IPS-15b (cell line): ENCODE data around the gene SAMD1.

Experiments used
- H3K27me3 ChIP-seq: one replicate; pipeline ENCODE4 v1.6.1; 2013; ENCODE audit warnings: low read length; ENCODE audit not compliant: control insufficient read depth, insufficient read depth
- H3K36me3 ChIP-seq: one replicate; pipeline ENCODE4 v1.6.1; 2013; ENCODE audit warnings: low read length; ENCODE audit not compliant: control insufficient read depth, insufficient read depth
- H3K4me1 ChIP-seq: one replicate; pipeline ENCODE4 v1.6.1; 2013; ENCODE audit warnings: mild to moderate bottlenecking, low read length; ENCODE audit not compliant: control insufficient read depth, insufficient read depth
- H3K4me3 ChIP-seq: one replicate; pipeline ENCODE4 v1.5.1; 2013; ENCODE audit warnings: low read depth, low read length
- H3K9ac ChIP-seq: one replicate; pipeline ENCODE4 v1.6.1; 2013; ENCODE audit warnings: low read depth, mild to moderate bottlenecking, low read length
- H3K9me3 ChIP-seq: one replicate; pipeline ENCODE4 v1.6.1; 2013; ENCODE audit warnings: mild to moderate bottlenecking, low read length; ENCODE audit not compliant: control insufficient read depth, insufficient read depth

The SAMD1 gene

DNA sequence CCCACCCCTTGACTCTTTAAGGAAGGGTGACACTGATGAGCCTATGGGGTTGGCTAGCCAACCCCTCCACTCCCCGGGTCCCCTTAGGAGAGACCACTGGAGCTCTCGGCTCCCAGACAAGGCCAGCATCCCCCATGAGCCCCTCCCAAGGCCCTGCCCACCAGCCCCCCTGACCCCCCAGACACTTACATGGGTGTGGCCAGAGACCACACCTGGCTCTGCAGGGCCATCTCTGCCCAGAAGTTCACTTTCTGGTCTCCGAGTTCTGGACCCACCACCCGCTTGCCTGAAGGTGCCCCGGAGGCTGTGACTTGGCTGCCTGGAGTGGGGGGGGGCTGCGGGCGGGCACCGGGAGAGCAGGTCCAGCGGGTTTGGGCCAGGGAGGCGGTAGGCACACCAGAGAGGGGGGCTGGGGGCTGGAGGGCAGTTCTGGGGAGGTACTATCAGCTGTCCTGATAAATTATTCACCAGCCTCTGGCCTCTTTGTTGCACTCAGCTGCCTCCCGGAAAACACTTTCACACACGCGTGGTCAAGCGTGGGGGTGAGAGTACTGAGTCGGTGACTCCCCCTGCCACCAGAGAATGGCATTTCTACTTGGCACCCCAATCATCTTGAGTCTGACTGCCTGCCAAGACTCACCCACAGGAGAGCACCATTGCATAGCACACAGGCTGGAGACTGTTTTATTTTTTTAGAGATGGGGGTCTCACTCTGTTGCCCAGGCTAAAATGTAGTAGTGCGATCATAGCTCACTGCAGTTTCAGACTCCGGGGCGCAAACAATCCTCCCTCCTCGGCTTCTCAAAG lies 28.6 kb downstream of the SAMD1 start, which contains the start of gene PALM3:
TSS of gene PALM3 (minus strand) at position 326 of the 807 bp plus-strand sequence. CDS start at position 230, 96 bp downstream.
- H3K4me3 ChIP-seq = no peak within 1 kb of the TSS
- no peaks in the 10 kb centered on the region for H3K36me3 ChIP-seq
- H3K9me3 ChIP-seq = no peaks in the 10 kb centered on the region
- H3K27me3 ChIP-seq = peaks cover 18% of the 10 kb centered on the region
- no peak within 1 kb of the TSS for H3K9ac ChIP-seq
- H3K4me1 ChIP-seq = no peaks in the 10 kb centered on the region

- H3K9ac ChIP-seq = no peak overlapping the region
- no peaks in the 10 kb centered on the region for H3K9me3 ChIP-seq
- H3K36me3 ChIP-seq = no peaks in the 10 kb centered on the region
- peaks cover 22% of the 10 kb centered on the region for H3K27me3 ChIP-seq
- no peak overlapping the region for H3K4me3 ChIP-seq
- no peaks in the 10 kb centered on the region for H3K4me1 ChIP-seq
Observed at GRCh38 chr19:14061081-14061749, 29.3 kb downstream of the SAMD1 start.

DNA sequence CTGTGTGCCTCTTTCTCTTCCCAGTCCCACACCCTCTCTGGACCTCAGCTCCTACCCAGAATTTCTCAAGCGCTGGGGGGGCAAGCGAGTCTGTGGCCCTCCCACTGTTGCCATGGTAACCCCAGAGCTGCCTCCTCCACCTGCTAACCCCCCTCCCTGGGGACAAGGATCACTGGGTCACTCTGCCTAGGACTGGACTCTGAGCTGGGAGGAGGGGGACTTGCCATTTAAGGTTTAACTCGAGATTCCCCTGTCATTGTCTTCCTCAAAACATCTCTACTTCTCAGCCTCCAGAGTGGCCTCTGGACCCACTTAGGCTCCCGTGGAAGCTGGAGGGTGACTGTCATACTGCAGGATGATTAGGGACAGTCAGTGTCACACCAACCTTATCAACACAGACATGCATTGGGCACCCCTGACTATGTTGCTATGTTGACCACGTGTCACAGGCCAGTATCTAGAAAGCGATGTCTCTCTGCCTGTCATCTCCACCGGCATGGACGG lies 30.8 kb downstream of the SAMD1 start:
- Histone ChIP-seq H3K9me3 (no peaks in the 10 kb centered on the region), H3K4me1 (no peaks in the 10 kb centered on the region), H3K4me3 (no peak overlapping the region), H3K36me3 (no peaks in the 10 kb centered on the region), H3K9ac (no peak overlapping the region), H3K27me3 (peaks cover 22% of the 10 kb centered on the region)

- no peak overlapping the region for H3K4me3 ChIP-seq
- no peak overlapping the region for H3K9ac ChIP-seq
- peaks cover 22% of the 10 kb centered on the region for H3K27me3 ChIP-seq
Observed at GRCh38 chr19:14059093-14059480, 31.5 kb downstream of the SAMD1 start.

DNA sequence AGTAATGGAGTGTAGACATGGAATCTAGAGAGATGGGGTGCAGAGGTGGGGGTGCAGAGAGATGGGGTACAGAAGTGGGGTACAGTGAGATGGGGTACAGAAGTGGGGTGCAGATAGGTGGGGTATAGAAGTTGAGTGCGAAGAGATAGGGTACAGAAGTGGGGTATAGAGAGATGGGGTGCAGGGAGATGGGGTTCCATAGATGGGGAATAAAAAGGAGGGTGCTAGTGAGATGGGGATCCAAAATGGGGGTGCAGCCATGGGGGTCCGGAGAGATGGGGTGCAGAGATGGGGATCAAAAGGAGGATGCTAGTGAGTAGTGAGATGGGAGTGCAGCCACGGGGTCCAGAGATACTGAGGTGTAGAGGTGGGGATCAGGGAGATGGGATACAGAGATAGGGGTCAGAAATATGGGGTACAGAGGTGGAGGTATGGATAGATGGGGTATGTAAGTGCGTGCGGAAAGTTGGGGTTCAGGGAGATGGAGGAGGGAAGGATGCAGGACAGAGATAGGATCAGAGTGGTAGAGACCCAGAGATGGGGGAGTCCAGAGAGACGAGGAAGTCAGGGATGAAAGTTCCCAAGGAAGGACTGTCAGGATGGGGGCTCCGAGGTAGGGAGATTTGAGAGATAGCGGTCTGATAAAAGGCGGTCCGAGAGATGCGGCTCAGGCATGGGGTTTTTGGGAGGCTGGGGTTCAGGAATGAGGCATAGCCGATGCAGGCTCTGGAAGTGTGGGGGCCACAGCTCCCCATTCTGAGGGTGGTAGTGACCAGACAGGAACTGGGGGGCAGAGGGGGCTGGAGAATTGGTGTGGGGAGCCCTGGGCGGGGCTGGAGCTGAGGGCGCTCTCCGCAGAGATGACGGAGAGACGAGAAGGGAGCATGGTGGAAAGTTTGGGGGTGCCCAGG lies 32.1 kb downstream of the SAMD1 start:
- peaks cover 22% of the 10 kb centered on the region for H3K27me3 ChIP-seq
- peaks cover 3% of the 10 kb centered on the region for H3K36me3 ChIP-seq
- peak overlapping the region; percentile 56 for H3K4me3 ChIP-seq
- no peaks in the 10 kb centered on the region for H3K9me3 ChIP-seq
- no peak overlapping the region for H3K9ac ChIP-seq
- H3K4me1 ChIP-seq = no peaks in the 10 kb centered on the region

More at GRCh38 chr19:14059093-14059480, 31.5 kb downstream of the SAMD1 start:
- Histone ChIP-seq H3K36me3 (no peaks in the 10 kb centered on the region), H3K4me1 (no peaks in the 10 kb centered on the region), H3K9me3 (no peaks in the 10 kb centered on the region)

DNA sequence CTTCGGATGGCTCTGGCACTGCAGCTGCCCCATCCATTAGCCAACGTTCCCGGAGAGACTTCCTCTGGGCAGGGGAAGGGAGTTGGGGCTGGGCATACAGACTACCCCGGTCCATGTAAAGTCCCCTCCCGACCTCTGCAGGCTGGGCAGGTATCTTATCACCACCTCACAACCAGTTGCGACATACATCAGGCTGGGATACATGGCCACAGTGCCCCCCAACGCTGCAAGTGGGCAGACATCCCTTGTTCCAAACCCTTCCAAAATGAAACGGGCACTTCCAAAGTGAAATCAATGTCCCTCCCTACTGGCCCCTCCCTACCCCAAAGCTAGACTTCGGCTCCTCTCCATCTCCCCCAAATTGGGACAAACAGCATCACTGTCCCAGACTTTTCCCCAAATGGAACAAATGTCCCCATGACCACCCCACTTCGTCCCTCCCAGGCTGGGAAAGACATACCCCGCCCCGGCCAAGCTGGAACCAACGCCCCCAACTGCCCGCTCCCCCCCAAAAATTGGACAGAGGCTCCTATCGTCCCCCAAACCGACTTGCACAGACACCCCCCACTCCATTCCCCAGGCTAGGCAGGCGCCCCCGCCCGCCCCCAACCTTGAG lies 33.7 kb downstream of the SAMD1 start:
- no peaks in the 10 kb centered on the region for H3K9me3 ChIP-seq
- peaks cover 3% of the 10 kb centered on the region for H3K36me3 ChIP-seq
- peak overlapping the region; percentile 52 for H3K4me3 ChIP-seq
- no peaks in the 10 kb centered on the region for H3K4me1 ChIP-seq
- peaks cover 22% of the 10 kb centered on the region for H3K27me3 ChIP-seq
- H3K9ac ChIP-seq = no peak overlapping the region

- Histone ChIP-seq H3K9ac (no peak overlapping the region), H3K9me3 (no peaks in the 10 kb centered on the region), H3K36me3 (peaks cover 3% of the 10 kb centered on the region), H3K4me1 (no peaks in the 10 kb centered on the region), H3K4me3 (no peak overlapping the region), H3K27me3 (peaks cover 22% of the 10 kb centered on the region)
Observed at GRCh38 chr19:14056069-14056666, 34.4 kb downstream of the SAMD1 start.

GRCh38 chr19:14055396-14055795 lies 35.2 kb downstream of the SAMD1 start:
- Histone ChIP-seq H3K36me3 (peaks cover 3% of the 10 kb centered on the region), H3K9ac (no peak overlapping the region), H3K9me3 (no peaks in the 10 kb centered on the region), H3K27me3 (peaks cover 22% of the 10 kb centered on the region), H3K4me3 (no peak overlapping the region), H3K4me1 (no peaks in the 10 kb centered on the region)

DNA sequence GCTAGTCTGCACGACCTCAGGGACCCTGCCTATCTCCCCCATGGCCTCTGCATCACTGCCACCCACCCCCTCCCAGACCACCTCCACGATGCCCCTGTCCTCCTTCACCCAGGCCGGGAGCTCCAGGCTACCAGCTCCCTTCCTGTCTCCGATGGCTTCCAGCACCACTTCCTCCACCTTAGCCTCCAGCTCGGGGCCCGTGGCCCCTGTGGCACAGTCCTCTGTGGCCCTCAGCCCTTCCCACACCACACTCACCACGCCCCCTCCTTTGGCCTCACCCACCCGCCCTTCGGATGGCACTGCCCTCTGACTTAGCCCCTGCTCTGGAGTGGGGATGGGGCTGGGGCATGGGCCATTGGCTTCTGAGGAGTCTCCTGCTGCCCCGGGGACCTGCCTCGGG lies 35.8 kb downstream of the SAMD1 start:
- Histone ChIP-seq H3K4me1 (no peaks in the 10 kb centered on the region), H3K4me3 (no peak overlapping the region), H3K9me3 (no peaks in the 10 kb centered on the region), H3K36me3 (peaks cover 3% of the 10 kb centered on the region), H3K27me3 (peaks cover 20% of the 10 kb centered on the region), H3K9ac (no peak overlapping the region)

GRCh38 chr19:14054099-14054498 lies 36.5 kb downstream of the SAMD1 start:
- no peaks in the 10 kb centered on the region for H3K4me1 ChIP-seq
- H3K9ac ChIP-seq = no peak overlapping the region
- H3K27me3 ChIP-seq = peaks cover 15% of the 10 kb centered on the region
- no peaks in the 10 kb centered on the region for H3K9me3 ChIP-seq
- H3K4me3 ChIP-seq = no peak overlapping the region
- peaks cover 3% of the 10 kb centered on the region for H3K36me3 ChIP-seq

DNA sequence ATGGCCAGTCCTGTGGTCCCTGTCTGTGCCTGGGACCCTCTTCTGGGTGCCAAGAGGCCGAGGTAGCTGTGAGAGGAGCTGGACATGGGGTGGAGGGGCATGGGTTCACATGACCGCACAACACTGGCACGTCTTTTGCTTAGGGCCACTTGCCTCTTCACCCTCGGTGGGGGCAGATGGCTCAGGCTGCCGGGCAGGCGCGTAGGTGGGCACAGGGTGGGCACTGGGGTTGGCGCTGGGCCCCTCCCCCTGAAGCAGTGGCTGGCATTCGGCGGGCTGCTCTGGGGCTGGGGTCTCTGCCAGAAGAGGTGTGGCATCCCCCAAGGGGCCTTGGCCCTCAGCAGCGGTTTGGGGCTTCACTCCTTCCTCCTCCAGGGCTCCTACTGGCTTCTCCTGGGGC lies 37.1 kb downstream of the SAMD1 start:
- peaks cover 3% of the 10 kb centered on the region for H3K36me3 ChIP-seq
- no peak overlapping the region for H3K9ac ChIP-seq
- H3K4me3 ChIP-seq = no peak overlapping the region
- no peaks in the 10 kb centered on the region for H3K9me3 ChIP-seq
- peaks cover 10% of the 10 kb centered on the region for H3K27me3 ChIP-seq
- H3K4me1 ChIP-seq = no peaks in the 10 kb centered on the region
